H9 (cell line): ENCODE measurements around the gene ZNF132. TPM values are rescaled to one million over a fixed set of nuclear protein-coding genes. Genes with fewer than 3 reads are reported as not detected.
"Not testable (repeated sequence)": the region's sequence is repeated elsewhere in the genome, so short reads cannot be mapped to it uniquely, and the experiment has no call there.

Source experiments
- DNase-seq: peaks from one replicate; pipeline ENCODE4 v3.0.0-alpha.2; 2017
- H2AFZ ChIP-seq: one replicate; pipeline ENCODE4 v1.6.1; 2013; ENCODE audit warnings: mild to moderate bottlenecking, low read length, control low read depth, moderate library complexity
- H2AK5ac ChIP-seq: 2 replicates; pipeline ENCODE4 v1.6.1; 2013; ENCODE audit warnings: low read length, control low read depth, mixed read lengths; ENCODE audit not compliant: insufficient read length
- H2BK120ac ChIP-seq: one replicate; pipeline ENCODE4 v1.6.1; 2013; ENCODE audit warnings: low read depth, mild to moderate bottlenecking, low read length, control low read depth, inconsistent platforms; ENCODE audit not compliant: poor library complexity, severe bottlenecking
- H2BK12ac ChIP-seq: 2 replicates; pipeline ENCODE4 v1.6.1; 2013; ENCODE audit warnings: low read length, control low read depth, mixed read lengths, low read depth; ENCODE audit not compliant: insufficient read length
- H2BK15ac ChIP-seq: 2 replicates; pipeline ENCODE4 v1.6.1; 2013; ENCODE audit warnings: low read depth, low read length, control low read depth
- H2BK20ac ChIP-seq: one replicate; pipeline ENCODE4 v1.6.1; 2013; ENCODE audit warnings: low read depth, mild to moderate bottlenecking, low read length, control low read depth, inconsistent platforms; ENCODE audit not compliant: poor library complexity, severe bottlenecking
- H2BK5ac ChIP-seq: 2 replicates; pipeline ENCODE4 v1.6.1; 2013; ENCODE audit warnings: low read length, control low read depth, mixed read lengths; ENCODE audit not compliant: insufficient read length
- H3K14ac ChIP-seq: 2 replicates; pipeline ENCODE4 v1.6.1; 2013; ENCODE audit warnings: low read length, control low read depth; ENCODE audit not compliant: insufficient read depth
- H3K18ac ChIP-seq: 2 replicates; pipeline ENCODE4 v1.6.1; 2013; ENCODE audit warnings: low read depth, mild to moderate bottlenecking, mixed read lengths, low read length, control low read depth; ENCODE audit not compliant: insufficient read length
- H3K23ac ChIP-seq: 2 replicates; pipeline ENCODE4 v1.6.1; 2013; ENCODE audit warnings: low read length, control low read depth, mixed read lengths, low read depth; ENCODE audit not compliant: insufficient read length
- H3K23me2 ChIP-seq: 2 replicates; pipeline ENCODE4 v1.6.1; 2013; ENCODE audit warnings: low read depth, mild to moderate bottlenecking, mixed read lengths, low read length, control low read depth; ENCODE audit not compliant: insufficient read length, poor library complexity, severe bottlenecking
- H3K27ac ChIP-seq: 2 replicates; pipeline ENCODE4 v1.5.1; 2013; ENCODE audit warnings: low read length, control low read depth, mixed read lengths, low read depth; ENCODE audit not compliant: insufficient read length
- H3K27me3 ChIP-seq: 2 replicates; pipeline ENCODE4 v1.6.1; 2013; ENCODE audit warnings: low read length, control low read depth, inconsistent platforms; ENCODE audit not compliant: insufficient read depth
- H3K4ac ChIP-seq: 2 replicates; pipeline ENCODE4 v1.6.1; 2013; ENCODE audit warnings: low read depth, mild to moderate bottlenecking, control low read depth, inconsistent platforms, low read length, moderate library complexity
- H3K4me1 ChIP-seq: 2 replicates; pipeline ENCODE4 v1.6.1; 2013; ENCODE audit warnings: low read length, control low read depth, inconsistent platforms; ENCODE audit not compliant: insufficient read depth
- H3K4me2 ChIP-seq: 2 replicates; pipeline ENCODE4 v1.6.1; 2013; ENCODE audit warnings: low read length, control low read depth, mixed read lengths; ENCODE audit not compliant: insufficient read length, insufficient read depth
- H3K56ac ChIP-seq: 2 replicates; pipeline ENCODE4 v1.6.1; 2013; ENCODE audit warnings: low read depth, mild to moderate bottlenecking, mixed read lengths, low read length, control low read depth; ENCODE audit not compliant: insufficient read length
- H3K79me1 ChIP-seq: 2 replicates; pipeline ENCODE4 v1.6.1; 2013; ENCODE audit warnings: low read depth, mild to moderate bottlenecking, moderate library complexity, low read length, control low read depth, inconsistent platforms; ENCODE audit not compliant: insufficient read depth, poor library complexity, severe bottlenecking
- H3K79me2 ChIP-seq: 2 replicates; pipeline ENCODE4 v1.6.1; 2013; ENCODE audit warnings: low read length, control low read depth, inconsistent platforms; ENCODE audit not compliant: insufficient read depth
- H3K9ac ChIP-seq: 2 replicates; pipeline ENCODE4 v1.6.1; 2013; ENCODE audit warnings: low read length, control low read depth, mixed read lengths; ENCODE audit not compliant: insufficient read length; ENCODE audit errors: extremely low read depth
- H3K9me3 ChIP-seq: one replicate; pipeline ENCODE4 v1.6.1; 2013; ENCODE audit warnings: low read depth, low read length, inconsistent platforms; ENCODE audit not compliant: control insufficient read depth
- H3T11ph ChIP-seq: one replicate; pipeline ENCODE4 v1.6.1; 2013; ENCODE audit warnings: mild to moderate bottlenecking, low read length, control low read depth, inconsistent platforms
- H4K20me1 ChIP-seq: one replicate; pipeline ENCODE4 v1.6.1; 2013; ENCODE audit not compliant: control insufficient read depth, insufficient read length, insufficient read depth
- H4K5ac ChIP-seq: 2 replicates; pipeline ENCODE4 v1.6.1; 2013; ENCODE audit warnings: low read depth, mild to moderate bottlenecking, mixed read lengths, low read length, control low read depth; ENCODE audit not compliant: insufficient read length
- H4K8ac ChIP-seq: replicated peaks from 2 replicates; pipeline ENCODE4 v1.6.1; 2013; ENCODE audit warnings: low read length, control low read depth, mixed read lengths, low read depth; ENCODE audit not compliant: insufficient read length
- H4K91ac ChIP-seq: 2 replicates; pipeline ENCODE4 v1.6.1; 2013; ENCODE audit warnings: low read depth, mild to moderate bottlenecking, moderate library complexity, mixed read lengths, low read length, control low read depth; ENCODE audit not compliant: insufficient read length
- H3K27ac Mint-ChIP-seq, 3 experiments: 2 replicates in 2 of 3; 3 replicates in 1 of 3; pipeline ENCODE4 v1.8.0; 2020 to 2021; ENCODE audit warnings: mixed read lengths in 3 of 3, mild to moderate bottlenecking in 1 of 3, moderate library complexity in 1 of 3
- H3K27me3 Mint-ChIP-seq: 2 replicates; pipeline ENCODE4 v1.8.0; 2021; ENCODE audit warnings: low read depth, mild to moderate bottlenecking, moderate library complexity, mixed read lengths
- H3K36me3 Mint-ChIP-seq, 3 experiments: 2 replicates in 2 of 3; 3 replicates in 1 of 3; pipeline ENCODE4 v1.8.0; 2020 to 2021; ENCODE audit warnings: low read depth in 3 of 3, mixed read lengths in 3 of 3; ENCODE audit not compliant: insufficient read depth in 1 of 3
- H3K4me1 Mint-ChIP-seq, 2 experiments: 2 replicates each; pipeline ENCODE4 v1.8.0; 2020; ENCODE audit warnings: mixed read lengths in 2 of 2
- H3K4me3 Mint-ChIP-seq, 2 experiments: 2 replicates in 1 of 2; 3 replicates in 1 of 2; pipeline ENCODE4 v1.8.0; 2020 to 2021; ENCODE audit warnings: mild to moderate bottlenecking in 2 of 2, mixed read lengths in 2 of 2, moderate library complexity in 1 of 2
- H3K9me3 Mint-ChIP-seq, 2 experiments: 2 replicates in 1 of 2; 3 replicates in 1 of 2; pipeline ENCODE4 v1.8.0; 2020; ENCODE audit warnings: mild to moderate bottlenecking in 2 of 2, mixed read lengths in 2 of 2, moderate library complexity in 1 of 2
- WGBS: extraction: QIAGEN DNeasy Blood & Tissue Kit; methylation state at CpG from one replicate; pipeline ENCODE4 v1.1.7; 2013; ENCODE audit warnings: missing lambda C conversion rate, low lambda C conversion rate, mixed read lengths; ENCODE audit not compliant: insufficient read length; ENCODE audit errors: extremely low coverage; 5-methylcytosine and 5-hydroxymethylcytosine counted together
- total RNA-seq: library from RNA; stranded (reverse); gene quantifications from 2 replicates; pipeline ENCODE4 v1.2.1, GENCODE V29; 2021

The ZNF132 gene
- total RNA-seq, 1 experiment from 2014 or later = 0.24 TPM

DNA sequence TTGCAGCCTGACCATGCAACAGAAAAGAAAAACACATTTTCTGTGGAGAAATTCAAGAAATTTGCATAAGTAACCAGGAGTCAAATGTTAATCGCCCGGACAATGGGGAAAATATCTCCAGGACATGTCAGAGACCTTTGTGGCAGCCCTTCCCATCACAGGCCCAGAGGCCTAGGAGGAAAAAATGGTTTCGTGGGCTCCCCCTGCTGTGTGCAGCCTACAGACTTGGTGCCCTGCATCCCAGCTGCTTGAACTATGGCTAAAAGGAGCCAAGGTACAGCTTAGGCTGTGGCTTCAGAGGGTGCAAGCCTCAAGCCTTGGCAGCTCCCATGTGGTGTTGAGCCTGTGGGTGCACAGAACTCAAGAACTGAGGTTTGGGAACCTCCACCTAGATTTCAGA lies 8.9 kb upstream of the ZNF132 start:
- not testable (repeated sequence) for H2BK15ac ChIP-seq, H2AK5ac ChIP-seq, H4K91ac ChIP-seq, H3K79me1 ChIP-seq, H4K5ac ChIP-seq, H4K8ac ChIP-seq, H2BK12ac ChIP-seq, H3K27me3 ChIP-seq, H3K14ac ChIP-seq, H2AFZ ChIP-seq, H3K27ac ChIP-seq, H3K23me2 ChIP-seq, H3T11ph ChIP-seq, H3K4me1 ChIP-seq, H3K79me2 ChIP-seq, H3K23ac ChIP-seq, H2BK120ac ChIP-seq, H2BK5ac ChIP-seq, H3K4me2 ChIP-seq, H3K27ac Mint-ChIP-seq, H3K18ac ChIP-seq, H3K9me3 ChIP-seq, H3K56ac ChIP-seq, H3K9ac ChIP-seq, H3K4me3 Mint-ChIP-seq, DNase-seq, H3K4ac ChIP-seq, H4K20me1 ChIP-seq, H2BK20ac ChIP-seq
- Mint-ChIP-seq H3K27me3 (peaks cover 68% of the 10 kb centered on the region), H3K36me3 (peaks cover 0 to 10% (median 4%) of the 10 kb centered on the region in 3 experiments; a peak in 5 of 7 replicates), H3K4me1 (peaks cover 12 to 13% of the 10 kb centered on the region in 2 experiments), H3K9me3 (peaks cover 29 to 34% of the 10 kb centered on the region in 2 experiments)
- no CpG with 5 or more reads among the region's 3 CpGs for WGBS

DNA sequence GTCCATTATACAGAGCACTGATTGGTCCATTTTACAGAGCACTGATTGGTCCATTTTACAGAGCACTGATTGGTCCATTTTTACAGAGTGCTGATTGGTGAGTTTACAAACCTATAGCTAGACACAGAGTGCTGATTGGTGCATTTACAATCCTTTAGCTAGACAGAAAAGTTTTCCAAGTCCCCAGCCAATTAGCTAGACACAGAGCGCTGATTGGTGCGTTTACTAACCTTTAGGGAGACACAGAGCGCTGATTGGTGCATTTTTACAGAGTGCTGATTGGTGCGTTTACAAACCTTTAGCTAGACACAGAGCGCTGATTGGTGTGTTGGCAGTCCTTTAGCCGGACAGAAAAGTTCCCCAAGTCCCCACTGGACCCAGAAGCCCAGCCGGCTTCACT lies 3.0 kb upstream of the ZNF132 start:
- Mint-ChIP-seq H3K36me3 (peaks cover 6 to 22% (median 21%) of the 10 kb centered on the region in 3 experiments; a peak in 6 of 7 replicates), H3K4me1 (peaks cover 0 to 11% of the 10 kb centered on the region in 2 experiments; a peak in 2 of 4 replicates), H3K9me3 (peaks cover 41 to 53% of the 10 kb centered on the region in 2 experiments), H3K27me3 (peaks cover 56% of the 10 kb centered on the region)
- H2BK5ac ChIP-seq, H3K56ac ChIP-seq, H2BK15ac ChIP-seq, H3K4me1 ChIP-seq, H3K27ac Mint-ChIP-seq, H3K4me2 ChIP-seq, H3K4me3 Mint-ChIP-seq, H4K20me1 ChIP-seq, H3K18ac ChIP-seq, H3K9ac ChIP-seq, H3K27me3 ChIP-seq, H3K9me3 ChIP-seq, DNase-seq, H3K14ac ChIP-seq, H2BK12ac ChIP-seq, H2AFZ ChIP-seq, H2BK120ac ChIP-seq, H3K4ac ChIP-seq, H3K79me1 ChIP-seq, H4K8ac ChIP-seq, H4K91ac ChIP-seq, H3T11ph ChIP-seq, H3K79me2 ChIP-seq, H3K23ac ChIP-seq, H2AK5ac ChIP-seq, H4K5ac ChIP-seq, H2BK20ac ChIP-seq, H3K27ac ChIP-seq: not testable (repeated sequence)
- peaks cover 12% of the 10 kb centered on the region for H3K23me2 ChIP-seq
- WGBS = no CpG with 5 or more reads among the region's 7 CpGs
